HG03196 (cell line): Measurements from ENCODE around the gene CDCP1.

Experiments
- ATAC-seq: cut with Tn5 transposase; IDR thresholded peaks from one replicate; pipeline ENCODE4 v1.9.1; 2021; ENCODE audit not compliant: unreplicated experiment

The CDCP1 gene

GRCh38 chr3:45116350-45116749 is 29.8 kb downstream of the CDCP1 start:
- ATAC-seq, result no peak

- ATAC-seq, result no peak
Measured at GRCh38 chr3:45113625-45114050, 32.5 kb downstream of the CDCP1 start.

GRCh38 chr3:45112939-45113338 is 33.2 kb downstream of the CDCP1 start:
- ATAC-seq, result no peak

- no peak for ATAC-seq
Measured at GRCh38 chr3:45110509-45110833, 35.7 kb downstream of the CDCP1 start.

GRCh38 chr3:45109771-45110508 is 36.2 kb downstream of the CDCP1 start:
- ATAC-seq, result no peak

- ATAC-seq, result no peak
Measured at GRCh38 chr3:45106874-45107273, 39.3 kb downstream of the CDCP1 start.

GRCh38 chr3:45105855-45106671 is 40.1 kb downstream of the CDCP1 start:
- no peak for ATAC-seq

- no peak for ATAC-seq
Measured at GRCh38 chr3:45104715-45105711, 41.2 kb downstream of the CDCP1 start.

GRCh38 chr3:45103753-45104714 is 42.1 kb downstream of the CDCP1 start:
- no peak for ATAC-seq

GRCh38 chr3:45103334-45103733 is 42.8 kb downstream of the CDCP1 start:
- ATAC-seq, result no peak

GRCh38 chr3:45100981-45101407 is 45.2 kb downstream of the CDCP1 start:
- ATAC-seq, result no peak

GRCh38 chr3:45098310-45098709 is 47.9 kb downstream of the CDCP1 start:
- no peak for ATAC-seq

- ATAC-seq, result no peak
Measured at GRCh38 chr3:45097296-45097883, 48.8 kb downstream of the CDCP1 start.

- no peak for ATAC-seq
Measured at GRCh38 chr3:45095916-45096526, 50.2 kb downstream of the CDCP1 start.

GRCh38 chr3:45093176-45093575 is 53.0 kb downstream of the CDCP1 start:
- no peak for ATAC-seq

- ATAC-seq, result no peak
Measured at GRCh38 chr3:45092132-45093031, 53.8 kb downstream of the CDCP1 start.

GRCh38 chr3:45090855-45091254 is 55.3 kb downstream of the CDCP1 start:
- no peak for ATAC-seq
